ENCODE results near the gene MYO1F. TPM values are rescaled to one million over a fixed set of nuclear protein-coding genes. Genes with fewer than 3 reads are reported as not detected.

Gene MYO1F
- total and polyA plus RNA-seq, 2 of the 13 experiments (the other 11 are each of a cell fraction or from before 2014, with no cell fraction given): 0.09 to 0.13 TPM

DNA sequence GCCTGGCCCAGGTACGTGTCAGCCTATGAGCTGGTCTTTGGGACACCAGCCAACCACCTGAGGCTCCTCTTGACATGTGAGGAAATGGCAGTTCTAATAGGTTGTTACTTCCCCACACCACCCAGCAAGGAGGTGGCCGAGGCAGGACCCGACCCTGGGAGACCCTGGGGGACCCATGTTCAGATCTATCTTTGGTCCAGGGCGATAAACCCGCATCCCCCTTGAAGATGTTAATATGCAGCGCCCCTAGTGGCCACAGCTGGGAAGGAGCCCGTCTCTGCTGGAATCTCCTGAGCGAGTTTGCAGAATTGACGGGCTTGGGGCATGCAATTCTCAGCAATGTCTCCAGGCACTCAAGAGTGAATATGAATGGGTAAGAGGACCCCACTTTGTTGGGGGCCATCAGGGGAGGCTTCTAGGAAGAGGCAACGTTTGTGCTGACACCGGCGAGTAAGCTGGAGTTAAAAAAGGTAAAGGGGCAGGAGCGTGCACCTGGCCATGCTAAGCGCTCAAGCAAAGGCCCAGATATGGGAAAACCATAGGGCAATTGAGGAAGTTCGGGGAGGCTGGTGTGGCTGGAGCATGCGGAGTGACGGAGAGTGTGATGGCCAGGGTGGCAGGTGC lies 1.5 kb upstream of the MYO1F start (continued):
- peak; percentile 71 for TF ChIP-seq XRCC5 (optimal IDR thresholded peaks at IDR 0.05; ENCODE audit: low read length)
- no peak for TF ChIP-seq ZNF530 (CRISPR knock-in tag; IDR thresholded peaks at IDR 0.05; ENCODE audit: low read depth)
- no peak for TF ChIP-seq XBP1 (CRISPR knock-in tag; IDR thresholded peaks at IDR 0.05)
- TF ChIP-seq ZSCAN25 (CRISPR knock-in tag; IDR thresholded peaks at IDR 0.05): no peak
- TF ChIP-seq ZNF350 (CRISPR knock-in tag; IDR thresholded peaks at IDR 0.05; ENCODE audit: borderline replicate concordance, low read depth): peak; percentile 40; the same call in 1 of the 2 replicates
- TF ChIP-seq PCBP2 (optimal IDR thresholded peaks at IDR 0.05; ENCODE audit: low read depth, low read length, poor library complexity, severe bottlenecking): no peak
- TF ChIP-seq, protein P1, sequence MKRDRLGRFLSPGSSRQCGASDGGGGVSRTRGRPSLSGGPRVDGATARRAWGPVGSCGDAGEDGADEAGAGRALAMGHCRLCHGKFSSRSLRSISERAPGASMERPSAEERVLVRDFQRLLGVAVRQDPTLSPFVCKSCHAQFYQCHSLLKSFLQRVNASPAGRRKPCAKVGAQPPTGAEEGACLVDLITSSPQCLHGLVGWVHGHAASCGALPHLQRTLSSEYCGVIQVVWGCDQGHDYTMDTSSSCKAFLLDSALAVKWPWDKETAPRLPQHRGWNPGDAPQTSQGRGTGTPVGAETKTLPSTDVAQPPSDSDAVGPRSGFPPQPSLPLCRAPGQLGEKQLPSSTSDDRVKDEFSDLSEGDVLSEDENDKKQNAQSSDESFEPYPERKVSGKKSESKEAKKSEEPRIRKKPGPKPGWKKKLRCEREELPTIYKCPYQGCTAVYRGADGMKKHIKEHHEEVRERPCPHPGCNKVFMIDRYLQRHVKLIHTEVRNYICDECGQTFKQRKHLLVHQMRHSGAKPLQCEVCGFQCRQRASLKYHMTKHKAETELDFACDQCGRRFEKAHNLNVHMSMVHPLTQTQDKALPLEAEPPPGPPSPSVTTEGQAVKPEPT (CRISPR knock-in tag; IDR thresholded peaks at IDR 0.05; ENCODE audit: low read depth): 0 out of 2 replicates have a peak, but pooled peaks have one; percentile 17
- 0 out of 2 replicates have a peak, but pooled peaks have one; percentile 44 for TF ChIP-seq NFKB2 (CRISPR knock-in tag; IDR thresholded peaks at IDR 0.05; ENCODE audit: borderline replicate concordance)
- no peak for TF ChIP-seq CBX1 (IDR thresholded peaks at IDR 0.05; ENCODE audit: low read depth)
- 0 out of 2 replicates have a peak, but pooled peaks have one; percentile 29 for TF ChIP-seq ZNF263 (CRISPR knock-in tag; IDR thresholded peaks at IDR 0.05)
- TF ChIP-seq, protein P2, sequence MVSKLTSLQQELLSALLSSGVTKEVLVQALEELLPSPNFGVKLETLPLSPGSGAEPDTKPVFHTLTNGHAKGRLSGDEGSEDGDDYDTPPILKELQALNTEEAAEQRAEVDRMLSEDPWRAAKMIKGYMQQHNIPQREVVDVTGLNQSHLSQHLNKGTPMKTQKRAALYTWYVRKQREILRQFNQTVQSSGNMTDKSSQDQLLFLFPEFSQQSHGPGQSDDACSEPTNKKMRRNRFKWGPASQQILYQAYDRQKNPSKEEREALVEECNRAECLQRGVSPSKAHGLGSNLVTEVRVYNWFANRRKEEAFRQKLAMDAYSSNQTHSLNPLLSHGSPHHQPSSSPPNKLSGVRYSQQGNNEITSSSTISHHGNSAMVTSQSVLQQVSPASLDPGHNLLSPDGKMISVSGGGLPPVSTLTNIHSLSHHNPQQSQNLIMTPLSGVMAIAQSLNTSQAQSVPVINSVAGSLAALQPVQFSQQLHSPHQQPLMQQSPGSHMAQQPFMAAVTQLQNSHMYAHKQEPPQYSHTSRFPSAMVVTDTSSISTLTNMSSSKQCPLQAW (CRISPR knock-in tag; IDR thresholded peaks at IDR 0.05): 0 out of 2 replicates have a peak, but pooled peaks have one; percentile 22
- no peak for TF ChIP-seq RORA (CRISPR knock-in tag; IDR thresholded peaks at IDR 0.05)
- no peak for TF ChIP-seq SMAD1 (CRISPR knock-in tag; IDR thresholded peaks at IDR 0.05; ENCODE audit: borderline replicate concordance, low read depth)
- TF ChIP-seq, protein P3, sequence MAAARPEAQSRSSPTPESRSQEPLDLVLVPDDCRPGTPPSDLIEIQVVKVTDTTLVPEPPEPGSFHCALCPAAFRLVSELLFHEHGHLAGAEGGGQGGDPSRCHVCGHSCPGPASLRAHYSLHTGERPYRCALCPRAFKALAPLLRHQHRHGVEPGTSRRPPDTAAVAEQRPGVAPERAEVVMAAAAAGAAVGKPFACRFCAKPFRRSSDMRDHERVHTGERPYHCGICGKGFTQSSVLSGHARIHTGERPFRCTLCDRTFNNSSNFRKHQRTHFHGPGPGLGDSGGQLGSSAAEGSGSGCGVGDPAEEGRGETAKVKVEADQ (CRISPR knock-in tag; IDR thresholded peaks at IDR 0.05; ENCODE audit: borderline replicate concordance): no peak
- TF ChIP-seq, protein P4, sequence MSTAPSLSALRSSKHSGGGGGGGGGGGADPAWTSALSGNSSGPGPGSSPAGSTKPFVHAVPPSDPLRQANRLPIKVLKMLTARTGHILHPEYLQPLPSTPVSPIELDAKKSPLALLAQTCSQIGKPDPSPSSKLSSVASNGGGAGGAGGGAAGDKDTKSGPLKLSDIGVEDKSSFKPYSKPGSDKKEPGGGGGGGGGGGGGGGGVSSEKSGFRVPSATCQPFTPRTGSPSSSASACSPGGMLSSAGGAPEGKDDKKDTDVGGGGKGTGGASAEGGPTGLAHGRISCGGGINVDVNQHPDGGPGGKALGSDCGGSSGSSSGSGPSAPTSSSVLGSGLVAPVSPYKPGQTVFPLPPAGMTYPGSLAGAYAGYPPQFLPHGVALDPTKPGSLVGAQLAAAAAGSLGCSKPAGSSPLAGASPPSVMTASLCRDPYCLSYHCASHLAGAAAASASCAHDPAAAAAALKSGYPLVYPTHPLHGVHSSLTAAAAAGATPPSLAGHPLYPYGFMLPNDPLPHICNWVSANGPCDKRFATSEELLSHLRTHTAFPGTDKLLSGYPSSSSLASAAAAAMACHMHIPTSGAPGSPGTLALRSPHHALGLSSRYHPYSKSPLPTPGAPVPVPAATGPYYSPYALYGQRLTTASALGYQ (CRISPR knock-in tag; IDR thresholded peaks at IDR 0.05): no peak
- TF ChIP-seq, protein P5, sequence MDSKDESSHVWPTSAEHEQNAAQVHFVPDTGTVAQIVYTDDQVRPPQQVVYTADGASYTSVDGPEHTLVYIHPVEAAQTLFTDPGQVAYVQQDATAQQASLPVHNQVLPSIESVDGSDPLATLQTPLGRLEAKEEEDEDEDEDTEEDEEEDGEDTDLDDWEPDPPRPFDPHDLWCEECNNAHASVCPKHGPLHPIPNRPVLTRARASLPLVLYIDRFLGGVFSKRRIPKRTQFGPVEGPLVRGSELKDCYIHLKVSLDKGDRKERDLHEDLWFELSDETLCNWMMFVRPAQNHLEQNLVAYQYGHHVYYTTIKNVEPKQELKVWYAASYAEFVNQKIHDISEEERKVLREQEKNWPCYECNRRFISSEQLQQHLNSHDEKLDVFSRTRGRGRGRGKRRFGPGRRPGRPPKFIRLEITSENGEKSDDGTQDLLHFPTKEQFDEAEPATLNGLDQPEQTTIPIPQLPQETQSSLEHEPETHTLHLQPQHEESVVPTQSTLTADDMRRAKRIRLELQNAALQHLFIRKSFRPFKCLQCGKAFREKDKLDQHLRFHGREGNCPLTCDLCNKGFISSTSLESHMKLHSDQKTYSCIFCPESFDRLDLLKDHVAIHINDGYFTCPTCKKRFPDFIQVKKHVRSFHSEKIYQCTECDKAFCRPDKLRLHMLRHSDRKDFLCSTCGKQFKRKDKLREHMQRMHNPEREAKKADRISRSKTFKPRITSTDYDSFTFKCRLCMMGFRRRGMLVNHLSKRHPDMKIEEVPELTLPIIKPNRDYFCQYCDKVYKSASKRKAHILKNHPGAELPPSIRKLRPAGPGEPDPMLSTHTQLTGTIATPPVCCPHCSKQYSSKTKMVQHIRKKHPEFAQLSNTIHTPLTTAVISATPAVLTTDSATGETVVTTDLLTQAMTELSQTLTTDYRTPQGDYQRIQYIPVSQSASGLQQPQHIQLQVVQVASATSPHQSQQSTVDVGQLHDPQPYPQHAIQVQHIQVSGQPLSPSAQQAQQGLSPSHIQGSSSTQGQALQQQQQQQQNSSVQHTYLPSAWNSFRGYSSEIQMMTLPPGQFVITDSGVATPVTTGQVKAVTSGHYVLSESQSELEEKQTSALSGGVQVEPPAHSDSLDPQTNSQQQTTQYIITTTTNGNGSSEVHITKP (CRISPR knock-in tag; IDR thresholded peaks at IDR 0.05; ENCODE audit: low read depth): no peak
- TF ChIP-seq MIXL1 (CRISPR knock-in tag; IDR thresholded peaks at IDR 0.05): no peak

Data from HepG2 (cell line).